ENCODE data around the gene BCO2.

The BCO2 gene

GRCh38 chr11:112216561-112217105, 41.3 kb downstream of the BCO2 start:
- DNase-seq (ENCODE audit: low read depth), result no peak

- no peak for DNase-seq (ENCODE audit: low read depth)
Observed at GRCh38 chr11:112219476-112220232, 44.3 kb downstream of the BCO2 start.

- DNase-seq (ENCODE audit: low read depth), result no peak
Observed at GRCh38 chr11:112221274-112221835, 46.0 kb downstream of the BCO2 start.

- DNase-seq (ENCODE audit: low read depth), result no peak
Observed at GRCh38 chr11:112222303-112222702, 47.0 kb downstream of the BCO2 start.

GRCh38 chr11:112223121-112223520, 47.8 kb downstream of the BCO2 start:
- no peak for DNase-seq (ENCODE audit: low read depth)

- no peak for DNase-seq (ENCODE audit: low read depth)
Observed at GRCh38 chr11:112223754-112224532, 48.6 kb downstream of the BCO2 start.

GRCh38 chr11:112225753-112226061, 50.4 kb downstream of the BCO2 start:
- no peak for DNase-seq (ENCODE audit: low read depth)

GRCh38 chr11:112226062-112226830, 50.9 kb downstream of the BCO2 start, which contains the start of gene PTS:
Gene PTS (plus strand): TSS chr11:112226428. CDS start chr11:112226444, 16 bp downstream.
- peak; percentile 73 for DNase-seq (ENCODE audit: low read depth)

GRCh38 chr11:112226831-112227401, 51.6 kb downstream of the BCO2 start:
- DNase-seq (ENCODE audit: low read depth), result no peak

- DNase-seq (ENCODE audit: low read depth), result no peak
Observed at GRCh38 chr11:112227471-112227870, 52.2 kb downstream of the BCO2 start.

- DNase-seq (ENCODE audit: low read depth), result no peak
Observed at GRCh38 chr11:112228706-112229105, 53.4 kb downstream of the BCO2 start.

- no peak for DNase-seq (ENCODE audit: low read depth)
Observed at GRCh38 chr11:112229159-112229558, 53.8 kb downstream of the BCO2 start.

GRCh38 chr11:112229746-112230433, 54.6 kb downstream of the BCO2 start:
- no peak for DNase-seq (ENCODE audit: low read depth)

- no peak for DNase-seq (ENCODE audit: low read depth)
Observed at GRCh38 chr11:112231952-112232351, 56.6 kb downstream of the BCO2 start.

- DNase-seq (ENCODE audit: low read depth), result no peak
Observed at GRCh38 chr11:112235750-112236390, 60.6 kb downstream of the BCO2 start.

- no peak for DNase-seq (ENCODE audit: low read depth)
Observed at GRCh38 chr11:112237451-112237850, 62.1 kb downstream of the BCO2 start.

GRCh38 chr11:112238041-112238440, 62.7 kb downstream of the BCO2 start:
- DNase-seq (ENCODE audit: low read depth), result no peak

- DNase-seq (ENCODE audit: low read depth), result no peak
Observed at GRCh38 chr11:112241486-112241885, 66.2 kb downstream of the BCO2 start.

GRCh38 chr11:112247201-112247600, 71.9 kb downstream of the BCO2 start:
- no peak for DNase-seq (ENCODE audit: low read depth)

- no peak for DNase-seq (ENCODE audit: low read depth)
Observed at GRCh38 chr11:112248201-112248600, 72.9 kb downstream of the BCO2 start.
